Measurements from ENCODE around the gene KCNH2. TPM values are rescaled to one million over a fixed set of nuclear protein-coding genes. Genes with fewer than 3 reads are reported as not detected.

KCNH2 gene
- total RNA-seq, 2 experiments from 2014 or later, result 0.11 to 0.13 TPM

DNA sequence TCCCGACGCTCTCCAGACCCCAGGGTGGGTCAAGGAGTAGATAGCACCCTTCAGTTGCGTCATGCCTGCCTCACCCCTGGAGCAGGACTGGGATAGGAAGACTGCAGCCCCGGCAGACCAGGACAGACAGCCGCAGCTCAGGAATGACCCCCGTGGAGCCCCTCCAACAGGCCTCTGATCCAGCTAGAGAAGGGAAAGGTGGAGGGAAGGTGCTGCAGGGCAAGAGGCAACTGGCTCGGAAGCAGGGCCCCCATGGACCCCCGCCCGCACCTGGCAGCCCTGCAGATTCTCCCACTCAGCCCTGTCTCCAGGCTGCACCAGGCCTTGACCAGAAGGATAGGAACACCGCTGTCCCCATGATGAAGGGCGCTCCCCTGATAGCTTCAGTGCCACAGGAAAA lies 7.7 kb downstream of the KCNH2 start:
- CTCF ChIA-PET, result interaction anchor here (0.7 to 1.9 kb wide), 6 partner anchors 9 to 72 kb away, joined by 3 to 8 read pairs (median 3); no protein-coding TSS in a partner anchor

DNA sequence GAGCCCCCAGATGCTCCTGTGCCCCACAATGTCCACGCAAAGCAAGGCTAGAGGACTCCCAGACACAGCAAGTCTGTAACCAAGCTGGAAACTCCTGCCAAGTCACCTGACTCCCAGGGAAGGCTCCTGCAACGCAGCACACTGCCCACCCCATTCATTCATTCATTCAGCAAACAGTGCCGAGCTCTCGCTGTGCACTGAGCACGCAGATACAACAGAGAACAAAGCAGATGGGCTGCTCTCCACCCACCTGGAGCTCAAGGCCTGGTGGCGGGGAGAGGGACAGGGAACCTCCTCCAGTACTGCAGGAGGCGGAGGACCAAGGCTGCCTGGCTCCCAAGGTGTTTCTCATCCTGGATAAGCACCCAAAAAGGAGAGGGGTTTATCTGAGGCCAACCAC lies 8.6 kb downstream of the KCNH2 start:
- ChIA-PET POLR2A (no interaction called here), CTCF (interaction anchor here (0.7 to 1.2 kb wide), 2 partner anchors 20 to 36 kb away, joined by 3 read pairs; no protein-coding TSS in a partner anchor)

More for the DNA sequence above, 7.7 kb downstream of the KCNH2 start:
- POLR2A ChIA-PET, result no interaction called here

DNA sequence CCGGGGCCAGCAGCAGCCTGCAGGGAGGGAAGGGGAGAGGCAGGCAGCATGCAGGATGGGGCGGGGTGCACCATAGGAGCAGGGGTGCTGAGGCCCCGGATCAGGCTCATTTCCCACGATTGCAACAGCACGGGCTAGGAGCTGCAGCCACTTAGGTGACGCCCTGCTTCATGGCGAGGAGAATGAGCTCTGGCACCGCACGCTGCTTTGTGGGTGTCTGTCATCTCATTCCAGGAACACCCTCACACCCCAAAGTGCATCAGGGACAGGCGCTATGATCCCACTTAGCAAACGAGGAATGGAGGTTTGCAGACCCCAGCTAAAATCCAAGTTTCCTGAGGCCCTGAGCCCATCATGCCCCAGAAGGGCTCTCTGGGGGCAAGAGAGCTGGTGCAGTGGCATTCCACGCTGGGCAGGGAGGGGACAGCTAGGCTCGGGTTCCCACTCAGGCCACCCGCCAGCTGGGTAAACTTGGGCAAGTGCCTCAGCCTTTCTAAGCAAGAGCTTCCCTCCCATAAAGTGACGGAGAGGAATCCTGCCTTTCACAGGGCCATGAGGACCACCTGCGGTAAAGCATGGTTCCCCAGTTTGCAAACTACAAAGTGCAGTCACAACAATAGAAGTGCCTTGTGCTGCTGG lies 9.3 kb downstream of the KCNH2 start:
- ChIA-PET POLR2A (no interaction called here), CTCF (interaction anchor here (0.6 to 1.2 kb wide), 3 partner anchors 18 to 37 kb away, joined by 3 to 4 read pairs (median 3); no protein-coding TSS in a partner anchor)

- CTCF ChIA-PET, result interaction anchor here (1.2 to 1.4 kb wide), 2 partner anchors 18 to 61 kb away, joined by 3 to 4 read pairs; no protein-coding TSS in a partner anchor
- POLR2A ChIA-PET, result no interaction called here
Measured at GRCh38 chr7:150968056-150968733, 9.9 kb downstream of the KCNH2 start.

DNA sequence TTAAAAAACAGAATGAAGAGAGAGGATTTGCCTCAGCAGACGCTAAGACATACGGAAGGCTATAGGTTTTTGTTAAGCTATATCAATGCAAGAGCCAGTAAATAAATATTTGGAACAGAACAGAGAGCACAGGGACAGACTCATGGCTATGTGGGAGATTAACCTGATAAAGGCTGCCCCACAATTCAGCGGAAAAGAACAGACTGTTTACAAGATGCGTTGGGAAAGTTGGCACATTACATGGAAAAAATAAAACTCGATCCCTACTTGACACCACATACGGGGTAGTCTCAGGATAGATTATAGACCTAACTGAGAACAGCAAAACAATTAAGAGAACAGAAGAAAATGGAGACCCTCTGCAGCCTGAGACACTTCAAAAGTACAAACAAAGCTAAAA lies 10.8 kb downstream of the KCNH2 start:
- CTCF ChIA-PET, result interaction anchor here (1.2 to 1.4 kb wide), 2 partner anchors 19 to 61 kb away, joined by 3 to 4 read pairs; no protein-coding TSS in a partner anchor

GRCh38 chr7:150966002-150966401 lies 12.1 kb downstream of the KCNH2 start:
- CTCF ChIA-PET, result no interaction called here
- POLR2A ChIA-PET, result no interaction called here

More for the DNA sequence above, 10.8 kb downstream of the KCNH2 start:
- POLR2A ChIA-PET, result no interaction called here

DNA sequence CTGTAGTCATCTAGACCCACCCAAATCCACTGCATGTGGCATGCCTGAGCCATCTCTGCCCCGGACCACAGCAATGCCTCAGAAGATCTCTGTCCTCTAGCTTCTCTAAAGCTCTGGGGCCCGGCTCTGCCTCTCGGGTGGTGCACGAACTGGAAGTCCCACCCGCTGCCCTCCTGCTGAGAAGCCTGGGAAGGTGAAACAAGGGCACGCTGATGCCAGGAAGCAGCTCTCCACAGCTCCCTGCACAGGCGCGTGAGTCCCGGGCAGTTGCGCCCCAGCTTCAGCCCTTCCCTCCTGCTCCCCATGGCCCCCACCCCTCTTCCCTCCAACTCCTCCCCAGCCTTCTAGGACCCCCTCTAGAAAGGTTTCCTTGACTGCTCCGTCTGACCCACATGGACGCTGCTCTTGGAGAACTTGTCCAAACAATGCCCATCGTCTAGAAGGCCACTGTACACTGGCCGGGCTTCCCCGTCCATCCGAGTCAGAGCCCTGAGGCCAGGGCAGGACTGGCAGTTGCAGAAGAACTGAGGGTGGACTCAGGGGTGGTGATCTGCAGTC lies 12.8 kb downstream of the KCNH2 start:
- CTCF ChIA-PET, result interaction anchor here (1.2 to 1.9 kb wide), 2 partner anchors 21 to 53 kb away, joined by 5 to 6 read pairs; no protein-coding TSS in a partner anchor
- POLR2A ChIA-PET, result no interaction called here

DNA sequence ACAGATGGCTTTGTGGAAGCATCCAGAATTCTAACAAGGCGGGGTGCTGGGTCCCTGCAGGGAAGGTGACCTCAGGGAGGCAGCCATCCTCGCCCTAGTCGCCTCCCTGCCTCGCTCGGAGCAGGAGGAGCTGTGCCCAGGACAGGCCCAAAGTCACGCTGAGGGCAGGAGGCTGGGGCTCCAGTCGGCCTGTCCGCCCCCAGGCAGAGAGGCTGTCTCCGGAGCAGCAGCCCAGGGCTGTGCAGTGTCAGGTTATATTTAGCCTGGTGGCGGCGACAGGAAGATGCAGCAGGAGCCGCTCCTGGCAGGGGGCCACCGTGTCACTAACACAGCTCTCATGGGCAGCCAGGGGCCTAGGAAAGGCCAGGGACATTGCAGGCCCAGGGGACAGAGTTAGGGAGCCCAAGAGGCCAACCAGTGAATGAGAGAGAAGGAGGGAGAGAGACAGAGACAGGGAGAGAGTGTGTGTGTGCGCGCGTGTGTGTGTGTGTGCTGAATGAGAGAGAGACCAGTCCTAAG lies 13.5 kb downstream of the KCNH2 start:
- POLR2A ChIA-PET, result no interaction called here
- CTCF ChIA-PET, result interaction anchor here (1.2 to 1.9 kb wide), 2 partner anchors 21 to 54 kb away, joined by 5 to 6 read pairs; no protein-coding TSS in a partner anchor

- POLR2A ChIA-PET, result no interaction called here
- CTCF ChIA-PET, result interaction anchor here (0.7 to 2.3 kb wide), 12 partner anchors 12 to 97 kb away, joined by 3 to 20 read pairs (median 6); no protein-coding TSS in a partner anchor
Measured at GRCh38 chr7:150963707-150964559, 14.2 kb downstream of the KCNH2 start.

GRCh38 chr7:150962553-150963399 lies 15.3 kb downstream of the KCNH2 start:
- ChIA-PET CTCF (interaction anchor here (0.7 to 2.3 kb wide), 20 partner anchors 13 to 161 kb away, joined by 3 to 20 read pairs (median 6); no protein-coding TSS in a partner anchor), POLR2A (no interaction called here)

- ChIA-PET POLR2A (no interaction called here), CTCF (interaction anchor here (0.8 to 2.3 kb wide), 13 partner anchors 13 to 149 kb away, joined by 3 to 20 read pairs (median 6); no protein-coding TSS in a partner anchor)
Measured at GRCh38 chr7:150962290-150962552, 15.9 kb downstream of the KCNH2 start.

GRCh38 chr7:150961510-150962289 lies 16.4 kb downstream of the KCNH2 start:
- CTCF ChIA-PET, result interaction anchor here (1.0 to 2.3 kb wide), 11 partner anchors 14 to 150 kb away, joined by 3 to 20 read pairs (median 6); no protein-coding TSS in a partner anchor
- POLR2A ChIA-PET, result no interaction called here

DNA sequence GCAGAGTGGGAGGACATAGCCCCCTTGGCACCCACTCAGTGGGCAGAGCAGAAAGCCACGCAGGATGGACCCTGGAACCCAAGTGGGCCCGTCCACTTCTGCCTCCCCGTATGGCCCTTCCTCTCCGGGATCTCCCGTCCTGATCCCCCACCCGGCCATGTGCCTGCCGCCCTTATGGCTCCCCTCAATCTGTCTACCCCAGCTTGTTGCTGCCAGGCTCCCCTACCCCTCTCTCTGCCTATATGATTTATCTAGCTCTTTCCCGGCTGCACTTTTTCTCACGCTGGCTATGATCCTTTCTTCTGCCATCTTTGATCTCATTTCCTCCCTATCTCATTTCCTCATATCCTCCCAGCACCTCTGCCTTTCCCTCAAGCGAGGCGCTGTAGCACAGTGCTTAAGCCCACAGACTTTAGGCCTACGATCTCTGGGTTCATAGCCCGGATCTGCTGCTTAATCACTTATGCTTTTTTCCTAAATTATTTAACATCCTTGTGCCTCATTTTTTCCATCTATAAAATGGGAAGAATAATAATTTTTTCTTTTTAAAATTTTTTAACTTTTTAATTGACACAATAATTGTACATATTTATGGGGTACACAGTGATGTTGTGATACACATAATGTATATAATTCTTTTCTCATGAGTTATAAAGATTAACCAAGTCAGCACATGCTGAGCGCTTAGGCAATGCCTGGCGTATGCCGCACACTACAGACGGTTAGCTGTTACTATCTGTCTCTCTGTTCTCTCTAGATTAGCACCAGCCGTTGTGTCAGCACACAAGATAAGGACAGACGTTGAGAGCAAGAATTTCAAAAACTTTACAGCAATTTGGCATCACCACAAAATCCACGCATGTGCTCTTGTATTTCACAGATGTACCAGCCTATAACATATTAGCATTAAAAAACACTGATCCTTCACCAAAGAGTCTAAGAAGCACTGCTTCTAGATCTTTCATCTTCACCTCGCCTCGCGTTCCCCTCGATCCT lies 18.1 kb downstream of the KCNH2 start:
- ChIA-PET CTCF (interaction anchor here (0.9 to 1.5 kb wide), 4 partner anchors 13 to 62 kb away, joined by 3 to 4 read pairs (median 4); no protein-coding TSS in a partner anchor), POLR2A (no interaction called here)

DNA sequence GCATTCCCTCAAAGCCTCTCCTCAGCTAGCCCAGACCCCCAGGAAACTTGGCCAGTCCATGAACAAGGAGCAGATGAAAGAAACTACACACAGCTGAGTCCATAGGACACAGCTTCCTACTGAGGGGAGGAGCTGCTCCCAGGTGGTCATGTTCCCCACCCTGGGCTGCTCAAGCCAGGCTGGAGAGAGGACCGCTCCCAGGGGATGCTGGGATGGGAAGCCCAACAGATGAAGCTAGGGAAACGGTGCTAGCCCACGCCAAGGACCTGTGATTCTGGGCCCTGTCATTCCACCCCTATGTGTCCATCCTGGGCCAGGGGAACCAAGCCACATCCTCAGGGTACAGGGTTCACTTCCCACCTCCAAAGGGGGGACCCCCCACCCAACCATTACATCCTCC lies 19.0 kb downstream of the KCNH2 start:
- CTCF ChIA-PET, result interaction anchor here (0.7 to 1.2 kb wide), 3 partner anchors 14 to 61 kb away, joined by 3 to 4 read pairs (median 3); no protein-coding TSS in a partner anchor
- POLR2A ChIA-PET, result no interaction called here

DNA sequence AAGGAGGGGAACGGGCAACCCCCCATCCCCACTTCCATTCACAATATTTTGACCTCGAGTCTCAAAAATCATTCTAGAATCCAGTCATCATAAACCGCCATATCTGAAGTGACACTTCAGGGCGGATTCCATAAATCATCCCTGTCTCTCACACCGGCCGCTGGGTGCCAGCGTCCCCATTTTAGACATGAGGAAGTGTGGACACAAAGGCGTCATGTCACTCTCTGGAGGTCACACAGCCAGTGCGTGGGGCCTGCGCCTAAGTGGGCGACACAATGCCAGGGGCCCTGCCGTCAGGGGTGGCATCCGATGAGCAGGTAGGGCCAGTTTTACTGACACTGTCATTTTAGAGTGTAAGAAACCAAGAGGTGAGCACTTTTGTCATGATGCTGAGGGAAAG lies 19.5 kb downstream of the KCNH2 start:
- ChIA-PET CTCF (no interaction called here), POLR2A (no interaction called here)

DNA sequence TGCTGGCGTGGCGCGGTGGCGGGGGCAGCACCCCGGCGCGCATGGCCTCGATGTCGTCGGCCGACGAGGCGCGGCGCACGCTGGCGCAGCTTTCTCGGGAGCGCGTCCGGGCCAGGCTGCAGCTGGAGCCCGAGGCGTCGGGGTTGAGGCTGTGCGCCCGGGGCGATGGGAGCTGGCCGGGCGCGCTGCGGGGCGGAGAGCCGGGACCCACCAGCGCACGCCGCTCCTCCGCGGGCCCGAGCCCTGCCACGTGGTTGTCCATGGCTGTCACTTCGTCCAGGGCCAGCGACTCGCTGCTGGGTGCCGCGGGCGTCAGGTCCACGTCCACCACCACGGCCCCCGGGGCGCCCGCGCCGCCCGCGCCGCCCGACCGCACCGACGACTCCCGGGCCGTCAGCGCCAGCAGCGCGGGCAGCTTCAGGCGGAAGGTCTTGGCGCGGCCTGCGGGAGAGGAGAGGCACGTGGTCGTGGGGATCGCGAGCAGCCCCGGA lies 20.0 kb downstream of the KCNH2 start:
- ChIA-PET POLR2A (no interaction called here), CTCF (no interaction called here)
